T47D (cell line): ENCODE data around the gene TCOF1.
"Not testable (repeated sequence)": the region's sequence is repeated elsewhere in the genome, so short reads cannot be mapped to it uniquely, and the experiment has no call there.

Experiments
- DNase-seq, 2 experiments: peaks; one replicate each; pipeline versions ENCODE4 v3.0.0 to v3.0.0-alpha.2; 2011 to 2012; ENCODE audit warnings: low read depth in 1 of 2, low spot score in 1 of 2
- JUND ChIP-seq: IDR thresholded peaks from 2 replicates; pipeline ENCODE4 v1.6.1; 2012; ENCODE audit warnings: low read depth
- in situ Hi-C: cut with HindIII; loops from 2 replicates; pipeline ENCODE4 v1.10.0; 2016; ENCODE audit warnings: low sequenced_read_pairs, low pct_unique_long_range_greater_than_20kb

TCOF1 gene

GRCh38 chr5:150410524-150411244, 53.2 kb downstream of the TCOF1 start:
- TF ChIP-seq JUND = no peak
- DNase-seq = peak; percentile 83 to 91
- in situ Hi-C loops = no loop called here

DNA sequence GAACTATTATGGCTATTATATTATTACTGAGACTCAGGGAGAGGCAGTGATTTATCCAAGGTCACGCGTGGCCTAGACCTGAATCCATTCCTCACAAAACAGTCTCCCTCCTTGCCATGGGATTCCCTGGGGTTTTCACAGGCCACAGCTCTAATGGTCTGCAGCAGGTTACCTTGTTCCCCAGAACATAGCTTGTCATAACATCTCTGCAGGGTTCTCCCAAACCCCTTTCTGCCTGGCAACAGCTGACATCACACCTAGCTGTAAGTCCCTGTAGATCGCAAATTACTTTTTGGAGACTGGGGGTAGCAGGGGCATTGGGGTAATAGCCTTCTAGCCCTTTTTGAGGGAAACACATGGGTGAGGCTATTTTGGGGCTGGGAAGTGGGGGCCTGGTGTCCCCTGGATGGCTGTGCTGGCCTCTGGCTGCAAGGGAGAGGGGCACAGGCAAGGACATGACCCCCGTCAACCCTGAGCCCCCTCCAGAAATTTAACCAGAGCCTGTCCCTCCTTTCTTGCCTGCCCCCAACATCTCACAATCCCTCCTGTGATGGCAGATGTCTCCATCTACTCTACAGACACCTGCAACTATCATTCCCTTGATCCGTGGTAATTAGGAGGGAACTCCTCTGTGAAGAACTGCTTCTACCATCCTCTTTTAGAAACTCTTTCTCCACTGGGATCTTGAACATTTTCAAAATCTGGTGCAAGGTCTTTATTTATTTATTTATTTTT, 53.9 kb downstream of the TCOF1 start:
- DNase-seq = peak in 1 of 2 experiments; percentile 65
- in situ Hi-C loops = no loop called here
- no peak for TF ChIP-seq JUND

GRCh38 chr5:150412319-150413175, 55.0 kb downstream of the TCOF1 start, which contains the start of gene CD74:
Gene CD74 (minus strand): TSS chr5:150412910. CDS start chr5:150412749, 161 bp downstream.
- in situ Hi-C loops = no loop called here
- peak; percentile 78 to 81 for DNase-seq
- no peak for TF ChIP-seq JUND

GRCh38 chr5:150413176-150413901, 55.8 kb downstream of the TCOF1 start:
- in situ Hi-C loops = no loop called here

GRCh38 chr5:150413902-150414790, 56.6 kb downstream of the TCOF1 start:
- in situ Hi-C loops, DNase-seq: not testable (repeated sequence)

More at GRCh38 chr5:150413176-150413901, 55.8 kb downstream of the TCOF1 start:
- DNase-seq = no peak
- no peak for TF ChIP-seq JUND

DNA sequence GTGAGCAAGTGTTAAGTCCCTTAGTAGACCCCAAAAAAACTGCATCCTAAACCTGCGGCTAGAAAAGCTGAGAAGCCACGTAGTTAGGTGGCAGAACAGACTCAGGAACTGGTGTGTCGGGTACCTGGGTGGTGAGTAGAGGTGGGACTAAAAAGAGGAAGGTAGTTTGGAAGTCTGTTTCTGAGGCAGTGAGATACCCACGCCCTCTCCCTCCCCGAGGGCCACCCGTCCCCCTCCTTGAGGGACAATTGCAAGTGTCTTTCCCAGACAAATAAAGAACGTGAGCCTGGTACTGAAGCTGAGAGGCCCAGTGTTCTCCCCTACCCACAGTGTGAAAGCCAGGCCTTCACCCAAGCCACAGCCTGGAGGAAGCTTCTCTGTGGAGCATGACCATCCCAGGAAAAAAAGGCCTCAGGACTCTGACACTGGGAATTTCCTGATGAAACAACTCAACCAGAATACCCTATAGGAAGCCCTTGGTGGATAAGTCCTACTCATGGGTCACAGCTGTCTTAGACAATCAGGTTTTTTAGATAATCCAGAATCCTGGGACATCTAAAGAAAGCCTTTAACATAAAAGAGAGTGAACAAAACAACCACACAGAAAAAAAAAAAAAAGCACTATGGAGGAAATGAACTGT, 62.3 kb downstream of the TCOF1 start:
- no peak for TF ChIP-seq JUND
- DNase-seq = no peak
- in situ Hi-C loops = no loop called here

DNA sequence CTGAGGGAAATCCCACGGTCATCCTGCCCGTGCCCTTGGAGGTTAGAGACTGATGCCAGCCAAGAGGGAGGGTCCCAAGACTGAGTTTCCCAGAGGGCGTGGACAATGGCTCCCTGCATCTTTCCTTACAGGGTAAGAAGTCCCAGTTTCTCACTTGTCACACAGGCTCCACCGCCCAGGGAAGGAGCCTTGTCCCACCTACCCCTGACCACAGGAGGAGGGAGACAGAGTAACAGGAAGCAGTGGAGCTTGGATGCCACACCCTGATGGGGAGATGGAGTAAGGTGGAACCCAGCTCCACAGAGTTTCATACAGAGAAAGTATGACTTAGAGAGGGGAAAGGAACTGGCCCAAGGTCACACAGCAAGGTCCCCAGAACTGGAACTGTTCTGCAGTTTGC, 64.6 kb downstream of the TCOF1 start:
- TF ChIP-seq JUND = no peak
- in situ Hi-C loops = no loop called here
- DNase-seq = no peak

DNA sequence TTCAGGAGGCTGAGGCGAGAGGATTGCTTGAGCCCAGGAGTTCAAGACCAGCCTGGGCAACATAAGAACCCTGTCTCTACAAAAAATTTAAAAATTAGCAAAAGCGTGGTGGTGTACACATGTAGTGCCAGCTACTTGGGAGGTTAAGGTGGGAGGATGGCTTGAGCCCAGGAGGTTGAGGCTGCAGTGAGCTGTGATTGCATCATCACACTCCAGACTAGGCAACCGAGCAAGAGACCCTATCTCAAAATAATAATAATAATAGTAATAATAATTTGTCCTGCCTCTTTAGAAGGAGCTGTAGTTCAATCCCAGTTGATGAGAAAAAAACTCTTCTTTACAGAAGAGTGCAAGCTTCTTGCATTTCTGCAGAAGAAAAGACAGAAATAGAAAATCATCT, 65.3 kb downstream of the TCOF1 start:
- no peak for DNase-seq
- in situ Hi-C loops = no loop called here
- no peak for TF ChIP-seq JUND

DNA sequence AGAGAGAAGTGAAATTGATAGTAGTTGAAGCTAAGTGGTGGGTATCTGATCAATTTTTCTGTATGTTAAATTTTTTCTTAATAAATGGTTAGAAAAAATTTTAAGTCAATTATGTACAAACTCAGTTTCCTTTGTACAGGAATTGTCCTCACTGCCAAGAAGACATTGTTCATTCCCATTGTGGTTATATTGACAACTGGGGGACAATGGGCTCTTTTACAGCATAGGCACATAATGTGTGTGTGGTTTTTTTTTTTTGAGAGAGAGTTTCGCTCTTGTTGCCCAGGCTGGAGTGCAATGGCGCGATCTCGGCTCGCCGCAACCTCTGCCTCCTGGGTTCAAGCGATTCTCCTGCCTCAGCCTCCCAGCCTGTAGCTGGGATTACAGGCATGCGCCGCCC, 68.7 kb downstream of the TCOF1 start:
- in situ Hi-C loops, DNase-seq: not testable (repeated sequence)

GRCh38 chr5:150428106-150428876, 70.8 kb downstream of the TCOF1 start:
- peak in 1 of 2 experiments; percentile 63 for DNase-seq
- no peak for TF ChIP-seq JUND
- in situ Hi-C loops = no loop called here

GRCh38 chr5:150428978-150429377, 71.5 kb downstream of the TCOF1 start:
- DNase-seq = no peak
- in situ Hi-C loops = no loop called here
- no peak for TF ChIP-seq JUND
